Fibroblast of pulmonary artery (primary cell): ENCODE measurements around the gene NDRG4.

Experiments
- DNase-seq: peaks from one replicate; pipeline ENCODE4 v3.0.0-alpha.2; 2010; ENCODE audit warnings: low read depth
- H3K4me3 ChIP-seq: replicated peaks from 2 replicates; pipeline ENCODE4 v1.5.1; 2011; ENCODE audit warnings: low read depth, mild to moderate bottlenecking, control low read depth, low read length, moderate library complexity
- TF ChIP-seq, protein P1 (sequence below): IDR thresholded peaks from 2 replicates; pipeline ENCODE4 v1.5.1; 2011; ENCODE audit warnings: mild to moderate bottlenecking, control low read depth, low read length, inconsistent platforms; ENCODE audit errors: missing control alignments

Gene NDRG4

DNA sequence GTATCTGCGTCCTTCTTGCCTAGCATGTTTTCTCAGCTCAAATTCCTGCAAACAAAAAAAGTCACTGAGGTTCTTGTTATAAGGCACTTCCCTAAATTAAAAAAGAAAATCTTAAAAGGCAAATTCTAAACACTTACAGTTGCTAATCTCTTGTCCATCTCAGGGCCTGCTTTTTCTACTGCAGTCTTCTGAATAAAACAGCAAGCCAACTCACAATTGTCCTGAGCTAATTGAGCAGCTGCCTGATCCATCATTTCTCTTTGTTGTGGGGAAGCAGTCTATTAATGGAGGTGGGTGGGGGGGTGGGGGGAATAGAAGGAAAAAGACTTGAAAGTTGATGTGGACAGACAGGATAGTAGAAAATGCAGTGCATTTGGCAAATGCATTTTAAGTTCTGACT is 42.3 kb downstream of the NDRG4 start:
- no peak overlapping the region for H3K4me3 ChIP-seq
- TF ChIP-seq, protein P1, sequence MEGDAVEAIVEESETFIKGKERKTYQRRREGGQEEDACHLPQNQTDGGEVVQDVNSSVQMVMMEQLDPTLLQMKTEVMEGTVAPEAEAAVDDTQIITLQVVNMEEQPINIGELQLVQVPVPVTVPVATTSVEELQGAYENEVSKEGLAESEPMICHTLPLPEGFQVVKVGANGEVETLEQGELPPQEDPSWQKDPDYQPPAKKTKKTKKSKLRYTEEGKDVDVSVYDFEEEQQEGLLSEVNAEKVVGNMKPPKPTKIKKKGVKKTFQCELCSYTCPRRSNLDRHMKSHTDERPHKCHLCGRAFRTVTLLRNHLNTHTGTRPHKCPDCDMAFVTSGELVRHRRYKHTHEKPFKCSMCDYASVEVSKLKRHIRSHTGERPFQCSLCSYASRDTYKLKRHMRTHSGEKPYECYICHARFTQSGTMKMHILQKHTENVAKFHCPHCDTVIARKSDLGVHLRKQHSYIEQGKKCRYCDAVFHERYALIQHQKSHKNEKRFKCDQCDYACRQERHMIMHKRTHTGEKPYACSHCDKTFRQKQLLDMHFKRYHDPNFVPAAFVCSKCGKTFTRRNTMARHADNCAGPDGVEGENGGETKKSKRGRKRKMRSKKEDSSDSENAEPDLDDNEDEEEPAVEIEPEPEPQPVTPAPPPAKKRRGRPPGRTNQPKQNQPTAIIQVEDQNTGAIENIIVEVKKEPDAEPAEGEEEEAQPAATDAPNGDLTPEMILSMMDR = no peak
- DNase-seq = no peak

DNA sequence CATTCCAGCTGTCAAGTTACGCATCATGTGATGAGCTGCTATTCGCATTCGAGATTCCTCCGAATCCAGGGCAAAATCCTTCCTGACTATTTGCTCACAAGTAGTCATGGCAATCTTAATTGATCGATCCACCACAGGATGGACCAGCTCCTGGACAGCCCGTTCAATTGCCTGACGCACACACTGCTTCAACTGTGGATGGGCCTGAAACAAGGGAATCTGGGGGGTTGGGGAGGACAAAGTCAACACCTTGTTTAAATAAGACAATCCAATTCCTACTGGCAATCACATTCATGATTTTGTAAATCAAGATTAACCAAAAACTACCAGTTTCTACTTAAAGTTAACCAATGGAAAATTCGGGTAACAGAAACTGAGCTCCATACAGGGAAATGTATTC is 43.7 kb downstream of the NDRG4 start:
- TF ChIP-seq, protein P1 = no peak
- no peak for DNase-seq
- no peak overlapping the region for H3K4me3 ChIP-seq

DNA sequence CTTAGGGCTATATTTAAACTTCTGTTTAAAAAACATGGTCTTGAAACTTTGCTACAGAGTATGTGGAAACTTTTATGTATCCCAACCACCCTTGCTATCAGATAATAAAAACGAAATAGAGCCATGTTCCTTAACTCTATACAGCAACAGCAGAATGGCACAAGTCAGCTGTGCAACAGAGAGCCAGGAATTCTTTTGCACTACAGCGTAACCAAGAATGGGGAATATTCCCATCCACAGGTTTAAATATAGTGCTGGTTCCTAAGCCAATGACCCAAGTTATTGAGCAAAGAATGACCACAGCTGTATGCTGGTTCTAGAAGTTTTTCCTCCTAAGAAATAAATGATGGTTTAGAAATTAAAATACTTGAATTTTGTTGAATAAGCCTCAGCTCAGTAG is 48.4 kb downstream of the NDRG4 start:
- no peak overlapping the region for H3K4me3 ChIP-seq
- TF ChIP-seq, protein P1 = no peak
- DNase-seq = no peak

DNA sequence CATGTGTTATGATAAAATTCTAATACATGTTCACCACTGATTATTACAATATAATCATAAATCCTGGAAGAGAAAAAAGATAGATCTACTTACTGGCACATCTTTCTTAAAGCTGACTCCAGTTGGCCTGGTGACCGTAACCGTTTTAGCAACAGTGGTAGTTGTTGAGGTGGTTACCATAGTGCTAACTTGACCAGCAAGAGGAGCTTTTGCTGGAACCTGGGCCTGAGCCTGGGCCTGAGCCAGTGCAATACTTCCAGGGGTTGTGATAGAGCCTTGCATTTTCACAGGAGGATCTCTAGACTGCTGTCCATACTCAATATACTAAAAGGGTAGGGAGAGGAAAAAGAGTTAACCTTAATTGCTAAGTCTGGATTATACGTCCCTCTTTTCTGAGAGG is 51.6 kb downstream of the NDRG4 start:
- no peak overlapping the region for H3K4me3 ChIP-seq
- TF ChIP-seq, protein P1 = no peak
- no peak for DNase-seq

DNA sequence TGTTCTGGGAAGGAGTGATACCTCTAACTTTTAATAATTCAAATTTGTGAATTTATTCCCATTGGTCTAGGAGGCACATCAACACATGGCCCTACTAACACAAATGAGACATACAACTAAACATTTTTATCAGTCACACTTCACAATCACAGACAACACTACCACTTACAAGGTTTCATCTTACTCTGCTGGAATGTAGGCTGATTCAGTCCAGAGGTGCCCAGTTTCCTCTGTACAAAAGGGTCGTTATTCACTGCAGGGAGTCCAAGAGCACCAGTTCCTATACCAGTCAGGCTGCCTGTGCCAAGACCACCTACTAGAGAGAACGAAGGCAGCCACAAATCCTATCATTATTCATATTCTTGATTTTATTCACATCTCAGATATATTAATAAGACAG is 56.7 kb downstream of the NDRG4 start:
- DNase-seq = no peak
- TF ChIP-seq, protein P1 = no peak
- no peak overlapping the region for H3K4me3 ChIP-seq
